Measurements from ENCODE around the gene LRRC27. TPM values are rescaled to one million over a fixed set of nuclear protein-coding genes. Genes with fewer than 3 reads are reported as not detected.

LRRC27 gene
- total and polyA plus RNA-seq, 2 experiments from 2014 or later = 7.5 to 9.6 TPM

GRCh38 chr10:132416566-132417256, 84.7 kb downstream of the LRRC27 start:
- H3K27ac ChIP-seq = no peak overlapping the region
- TF ChIP-seq EZH2 (IDR thresholded peaks at IDR 0.05; ENCODE audit: insufficient read depth, poor library complexity, severe bottlenecking) (no peak), EZH2phosphoT487 (IDR thresholded peaks at IDR 0.05; ENCODE audit: insufficient read depth, low read depth) (no peak)
- H3K79me2 ChIP-seq (ENCODE audit: insufficient read depth) = no peaks in the 10 kb centered on the region
- H3K4me3 ChIP-seq = no peak overlapping the region
- no peaks in the 10 kb centered on the region for H4K20me1 ChIP-seq (ENCODE audit: insufficient read depth)
- H3K27me3 ChIP-seq (replicated peaks; ENCODE audit: insufficient read depth) = no peaks in the 10 kb centered on the region
- no peak overlapping the region for H3K9ac ChIP-seq
- no peak for DNase-seq
- H2AFZ ChIP-seq = no peak overlapping the region
- 80 to 88% methylated on average over 32 of the region's 32 CpGs for WGBS, 2 experiments (ENCODE audit: low coverage in 1 of 2, low lambda C conversion rate in 2 of 2, missing lambda C conversion rate in 2 of 2)
- in situ Hi-C loops (cut with MboI) = no loop called here
- no peaks in the 10 kb centered on the region for H3K9me3 ChIP-seq (ENCODE audit: low read depth)
- H3K36me3 ChIP-seq (ENCODE audit: low read depth) = no peaks in the 10 kb centered on the region
- no peaks in the 10 kb centered on the region for H3K9me2 ChIP-seq (ENCODE audit: insufficient read depth)
- peaks cover 6% of the 10 kb centered on the region for H3K4me1 ChIP-seq (ENCODE audit: insufficient read depth)
- no peak overlapping the region for H3K4me2 ChIP-seq (ENCODE audit: unreplicated experiment)
- no peaks in the 10 kb centered on the region for H3F3A ChIP-seq (ENCODE audit: insufficient read depth)

GRCh38 chr10:132417257-132417910, 85.4 kb downstream of the LRRC27 start:
- H4K20me1 ChIP-seq (ENCODE audit: insufficient read depth) = no peaks in the 10 kb centered on the region
- H3K79me2 ChIP-seq (ENCODE audit: insufficient read depth) = no peaks in the 10 kb centered on the region
- no peaks in the 10 kb centered on the region for H3K9me3 ChIP-seq (ENCODE audit: low read depth)
- H3K9ac ChIP-seq = no peak overlapping the region
- TF ChIP-seq EZH2phosphoT487 (IDR thresholded peaks at IDR 0.05; ENCODE audit: insufficient read depth, low read depth) = no peak
- TF ChIP-seq EZH2 (IDR thresholded peaks at IDR 0.05; ENCODE audit: insufficient read depth, poor library complexity, severe bottlenecking) = no peak
- no peaks in the 10 kb centered on the region for H3K9me2 ChIP-seq (ENCODE audit: insufficient read depth)
- H3K4me2 ChIP-seq (ENCODE audit: unreplicated experiment) = no peak overlapping the region
- H3K36me3 ChIP-seq (ENCODE audit: low read depth) = no peaks in the 10 kb centered on the region
- no peaks in the 10 kb centered on the region for H3K27me3 ChIP-seq (replicated peaks; ENCODE audit: insufficient read depth)
- no peak overlapping the region for H3K27ac ChIP-seq
- H3K4me3 ChIP-seq = no peak overlapping the region
- no peak overlapping the region for H2AFZ ChIP-seq
- H3F3A ChIP-seq (ENCODE audit: insufficient read depth) = no peaks in the 10 kb centered on the region
- WGBS, 2 experiments (ENCODE audit: low coverage in 1 of 2, low lambda C conversion rate in 2 of 2, missing lambda C conversion rate in 2 of 2) = 85 to 88% methylated on average over 25 to 26 of the region's 26 CpGs
- DNase-seq = no peak
- in situ Hi-C loops (cut with MboI) = no loop called here
- peaks cover 8% of the 10 kb centered on the region for H3K4me1 ChIP-seq (ENCODE audit: insufficient read depth)

GRCh38 chr10:132417957-132418441, 86.0 kb downstream of the LRRC27 start:
- H3K36me3 ChIP-seq (ENCODE audit: low read depth) = no peaks in the 10 kb centered on the region

GRCh38 chr10:132418527-132419416, 86.8 kb downstream of the LRRC27 start:
- H3K4me1 ChIP-seq (ENCODE audit: insufficient read depth) = peaks cover 8% of the 10 kb centered on the region
- WGBS, 2 experiments (ENCODE audit: low coverage in 1 of 2, low lambda C conversion rate in 2 of 2, missing lambda C conversion rate in 2 of 2) = 73 to 78% methylated on average over 17 to 18 of the region's 18 CpGs

More at GRCh38 chr10:132417957-132418441, 86.0 kb downstream of the LRRC27 start:
- WGBS, 2 experiments (ENCODE audit: low coverage in 1 of 2, low lambda C conversion rate in 2 of 2, missing lambda C conversion rate in 2 of 2) = 82 to 86% methylated on average over 15 to 20 of the region's 20 CpGs
- Histone ChIP-seq H4K20me1 (ENCODE audit: insufficient read depth) (no peaks in the 10 kb centered on the region), H3K79me2 (ENCODE audit: insufficient read depth) (no peaks in the 10 kb centered on the region), H3K9me2 (ENCODE audit: insufficient read depth) (no peaks in the 10 kb centered on the region), H3K4me1 (ENCODE audit: insufficient read depth) (peaks cover 8% of the 10 kb centered on the region), H3K4me3 (no peak overlapping the region), H3K9me3 (ENCODE audit: low read depth) (no peaks in the 10 kb centered on the region), H3F3A (ENCODE audit: insufficient read depth) (no peaks in the 10 kb centered on the region), H3K27me3 (replicated peaks; ENCODE audit: insufficient read depth) (no peaks in the 10 kb centered on the region), H3K9ac (no peak overlapping the region), H3K4me2 (ENCODE audit: unreplicated experiment) (no peak overlapping the region), H3K27ac (no peak overlapping the region), H2AFZ (no peak overlapping the region)
- TF ChIP-seq EZH2 (IDR thresholded peaks at IDR 0.05; ENCODE audit: insufficient read depth, poor library complexity, severe bottlenecking) (no peak), EZH2phosphoT487 (IDR thresholded peaks at IDR 0.05; ENCODE audit: insufficient read depth, low read depth) (no peak)
- no peak for DNase-seq
- in situ Hi-C loops (cut with MboI) = no loop called here

More at GRCh38 chr10:132418527-132419416, 86.8 kb downstream of the LRRC27 start:
- H3K4me3 ChIP-seq = no peak overlapping the region
- H3F3A ChIP-seq (ENCODE audit: insufficient read depth) = no peaks in the 10 kb centered on the region
- H3K36me3 ChIP-seq (ENCODE audit: low read depth) = no peaks in the 10 kb centered on the region
- no peaks in the 10 kb centered on the region for H3K79me2 ChIP-seq (ENCODE audit: insufficient read depth)
- no peaks in the 10 kb centered on the region for H4K20me1 ChIP-seq (ENCODE audit: insufficient read depth)
- no peak overlapping the region for H2AFZ ChIP-seq
- H3K4me2 ChIP-seq (ENCODE audit: unreplicated experiment) = no peak overlapping the region
- no peaks in the 10 kb centered on the region for H3K9me3 ChIP-seq (ENCODE audit: low read depth)
- no peaks in the 10 kb centered on the region for H3K9me2 ChIP-seq (ENCODE audit: insufficient read depth)
- no peak overlapping the region for H3K27ac ChIP-seq
- no peaks in the 10 kb centered on the region for H3K27me3 ChIP-seq (replicated peaks; ENCODE audit: insufficient read depth)
- peak; percentile 21 for DNase-seq
- no peak overlapping the region for H3K9ac ChIP-seq
- TF ChIP-seq EZH2phosphoT487 (IDR thresholded peaks at IDR 0.05; ENCODE audit: insufficient read depth, low read depth) (no peak), EZH2 (IDR thresholded peaks at IDR 0.05; ENCODE audit: insufficient read depth, poor library complexity, severe bottlenecking) (no peak)
- in situ Hi-C loops (cut with MboI) = no loop called here
